ENCODE results near the gene MROH7. TPM values are rescaled to one million over a fixed set of nuclear protein-coding genes. Genes with fewer than 3 reads are reported as not detected.

Gene MROH7
- under 1 TPM; 0.07 to 0.10 TPM for total RNA-seq

DNA sequence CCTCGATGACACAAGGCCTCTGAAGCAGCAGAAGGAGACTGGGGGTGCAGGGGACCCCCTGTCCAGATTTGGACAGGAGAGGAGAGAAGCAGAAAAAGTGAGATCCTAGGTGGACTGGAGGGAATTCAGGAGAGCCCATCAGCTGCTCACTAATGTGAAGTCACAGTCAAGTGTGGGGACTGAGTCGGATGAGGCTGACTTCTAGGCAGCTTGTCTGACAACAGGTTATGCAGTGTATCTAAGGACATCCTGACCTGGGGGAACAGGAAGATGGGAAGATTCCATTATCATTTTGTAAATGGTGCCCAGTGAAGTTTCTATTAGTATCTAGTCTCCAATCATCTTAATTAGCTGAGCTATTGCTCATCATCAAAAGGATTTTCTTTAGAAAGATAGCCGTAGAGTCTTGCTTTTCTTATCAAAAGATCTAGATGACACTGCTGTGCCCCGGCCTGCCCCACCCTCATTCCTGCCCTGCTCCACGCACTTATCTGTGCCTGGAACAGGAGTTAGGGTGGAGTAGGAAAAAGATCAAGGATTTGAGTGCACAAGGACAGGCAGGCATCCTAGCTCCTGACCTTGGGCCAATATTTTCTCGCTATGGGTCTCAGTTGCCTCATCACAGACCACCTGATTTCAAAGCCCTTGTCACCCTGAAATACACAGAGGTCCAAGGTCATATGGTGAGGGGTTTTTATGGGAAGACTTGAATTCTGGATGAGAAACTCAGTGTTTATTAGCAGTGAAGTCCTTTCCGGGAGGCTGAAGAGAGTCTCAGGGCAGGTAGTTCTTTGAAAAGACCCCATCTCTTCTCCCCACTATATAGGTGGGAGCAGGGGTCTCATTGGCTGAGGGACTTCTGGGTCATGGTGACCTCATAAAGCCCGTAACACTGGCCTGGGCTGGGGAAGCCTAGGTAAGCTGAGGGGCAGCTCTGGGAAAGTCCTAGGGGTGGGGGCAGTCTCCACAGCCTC lies at the start of gene MROH7:
Gene MROH7, plus strand, starts transcription at position 924 of the 974 bp plus-strand sequence. CDS start 11,141 bp downstream, outside the sequence.
- DNase-seq: no peak
- Mint-ChIP-seq H3K36me3 (ENCODE audit: low read depth) (peaks cover 3% of the 10 kb centered on the region), H3K4me1 (ENCODE audit: low read depth) (no peaks in the 10 kb centered on the region), H3K9me3 (peaks cover 10% of the 10 kb centered on the region), H3K4me3 (no peak within 1 kb of the TSS), H3K27me3 (ENCODE audit: low read depth) (no peaks in the 10 kb centered on the region), H3K27ac (no peak within 1 kb of the TSS)
- intact Hi-C loops (cut with micrococcal nuclease): loop anchor here (10.0 kb wide), 1 partner anchor 136 kb away; no protein-coding TSS in a partner anchor
- CTCF ChIA-PET: no interaction called here

DNA sequence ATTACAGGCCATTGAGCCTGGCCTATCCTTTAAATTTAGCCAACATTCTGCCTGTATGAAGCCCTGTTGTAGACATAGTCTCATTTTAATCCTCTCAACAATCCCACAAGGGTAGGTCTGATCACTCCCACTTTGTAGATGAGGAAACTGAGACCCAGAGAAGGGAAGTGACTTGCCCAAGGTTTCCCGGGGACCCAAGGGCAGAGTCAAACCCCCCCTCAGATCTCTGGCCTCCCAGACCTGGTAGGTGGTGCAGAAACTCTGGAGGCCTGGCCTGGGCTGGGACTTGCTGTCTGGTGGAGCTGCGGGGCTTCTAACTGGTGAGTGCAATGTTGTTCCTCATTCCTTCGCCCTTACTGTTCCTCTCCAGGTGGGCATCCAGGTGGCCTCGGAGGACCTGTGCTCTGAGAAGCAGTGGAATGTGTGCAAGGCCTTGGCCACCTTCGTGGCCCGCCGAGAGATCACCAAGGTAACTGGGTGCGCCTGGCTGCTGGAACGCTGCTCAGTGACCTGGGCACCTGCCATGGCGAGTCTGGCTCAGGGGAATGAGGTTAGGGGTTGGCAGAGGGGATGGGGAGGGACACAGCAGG lies 47.9 kb upstream of the MROH7 start:
- Mint-ChIP-seq H3K27me3 (ENCODE audit: low read depth) (no peaks in the 10 kb centered on the region), H3K9me3 (no peaks in the 10 kb centered on the region), H3K4me3 (no peak overlapping the region), H3K27ac (no peak overlapping the region), H3K4me1 (ENCODE audit: low read depth) (no peaks in the 10 kb centered on the region), H3K36me3 (ENCODE audit: low read depth) (no peaks in the 10 kb centered on the region)
- intact Hi-C loops (cut with micrococcal nuclease): no loop called here
- CTCF ChIA-PET: no interaction called here
- no peak for DNase-seq

DNA sequence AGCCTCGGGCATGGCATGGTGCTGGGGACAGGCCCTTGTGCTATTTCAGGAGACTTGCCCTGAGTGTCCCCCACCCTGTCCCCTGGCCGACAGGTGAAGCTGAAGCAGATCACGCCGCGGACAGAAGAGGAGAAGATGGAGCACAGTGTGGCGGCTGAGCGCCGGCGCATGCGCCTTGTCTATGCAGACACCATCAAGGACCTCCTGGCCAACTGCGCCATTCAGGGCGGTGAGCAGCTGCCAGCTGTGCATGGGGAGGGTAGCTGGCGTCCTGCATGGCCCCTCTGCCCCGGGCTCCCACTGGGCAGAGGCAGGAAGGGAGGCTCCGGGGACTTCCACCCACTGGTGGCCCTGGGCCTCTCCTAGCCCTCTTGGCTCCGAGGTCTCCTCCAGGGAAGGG lies 47.1 kb upstream of the MROH7 start:
- no peaks in the 10 kb centered on the region for H3K36me3 Mint-ChIP-seq (ENCODE audit: low read depth)
- H3K9me3 Mint-ChIP-seq: no peaks in the 10 kb centered on the region
- intact Hi-C loops (cut with micrococcal nuclease): no loop called here
- no peaks in the 10 kb centered on the region for H3K4me1 Mint-ChIP-seq (ENCODE audit: low read depth)
- CTCF ChIA-PET: no interaction called here
- no peaks in the 10 kb centered on the region for H3K27me3 Mint-ChIP-seq (ENCODE audit: low read depth)
- H3K27ac Mint-ChIP-seq: no peak overlapping the region
- H3K4me3 Mint-ChIP-seq: no peak overlapping the region
- DNase-seq: no peak

DNA sequence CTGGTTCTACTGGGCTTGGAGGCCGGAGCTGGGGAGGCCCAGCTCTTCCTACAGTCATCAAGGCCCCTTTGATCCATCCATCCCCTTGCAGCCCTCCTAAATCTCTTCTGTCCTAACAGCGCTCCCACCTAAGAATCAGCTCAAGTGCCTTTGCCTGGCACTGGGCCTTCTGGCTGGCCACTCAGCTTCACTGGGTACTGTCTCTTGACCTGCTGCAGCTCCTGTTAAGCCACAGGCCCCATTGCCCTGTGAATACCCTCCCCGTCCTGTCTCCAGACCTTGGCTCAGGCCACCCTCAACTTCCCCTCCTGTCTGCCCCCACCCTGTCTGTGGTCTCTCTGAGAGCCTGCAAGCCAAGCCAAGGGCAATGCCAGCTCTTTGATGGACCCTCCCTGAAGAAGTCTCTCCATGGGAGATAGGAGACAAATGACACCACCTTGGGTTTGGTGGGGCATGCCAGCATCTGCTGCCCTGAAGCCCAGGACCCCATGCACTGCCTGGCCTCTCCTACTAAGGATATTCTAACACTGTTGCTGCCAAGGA lies 45.6 kb upstream of the MROH7 start:
- CTCF ChIA-PET: no interaction called here
- Mint-ChIP-seq H3K4me1 (ENCODE audit: low read depth) (no peaks in the 10 kb centered on the region), H3K36me3 (ENCODE audit: low read depth) (no peaks in the 10 kb centered on the region), H3K27me3 (ENCODE audit: low read depth) (no peaks in the 10 kb centered on the region), H3K9me3 (no peaks in the 10 kb centered on the region), H3K4me3 (no peak overlapping the region), H3K27ac (no peak overlapping the region)
- intact Hi-C loops (cut with micrococcal nuclease): no loop called here
- DNase-seq: no peak

DNA sequence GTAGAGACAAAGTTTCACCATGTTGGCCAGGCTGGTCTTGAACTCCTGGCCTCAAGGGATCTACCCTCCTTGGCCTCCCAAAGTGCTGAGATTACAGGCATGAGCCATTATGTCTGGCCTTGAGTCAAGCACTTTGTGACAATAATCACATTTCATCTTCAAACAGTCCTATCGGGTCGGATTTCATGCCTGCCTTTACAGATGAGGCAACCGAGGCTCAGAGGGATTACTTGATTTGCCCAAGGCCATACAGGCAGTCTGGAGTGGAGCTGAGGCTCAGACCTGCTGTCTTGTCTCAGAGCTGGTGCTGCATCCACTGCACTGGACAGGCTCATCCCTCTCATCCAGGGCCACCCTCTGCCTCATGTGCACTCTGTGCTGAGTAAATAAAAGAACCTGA lies 44.8 kb upstream of the MROH7 start:
- H3K4me3 Mint-ChIP-seq: no peak overlapping the region
- no peak overlapping the region for H3K27ac Mint-ChIP-seq
- no peak for DNase-seq
- H3K4me1 Mint-ChIP-seq (ENCODE audit: low read depth): no peaks in the 10 kb centered on the region
- intact Hi-C loops (cut with micrococcal nuclease): no loop called here
- no peaks in the 10 kb centered on the region for H3K27me3 Mint-ChIP-seq (ENCODE audit: low read depth)
- H3K9me3 Mint-ChIP-seq: no peaks in the 10 kb centered on the region
- CTCF ChIA-PET: interaction anchor here (0.7 kb wide), 1 partner anchor 354 kb away, joined by 3 read pairs; no protein-coding TSS in a partner anchor
- H3K36me3 Mint-ChIP-seq (ENCODE audit: low read depth): no peaks in the 10 kb centered on the region

DNA sequence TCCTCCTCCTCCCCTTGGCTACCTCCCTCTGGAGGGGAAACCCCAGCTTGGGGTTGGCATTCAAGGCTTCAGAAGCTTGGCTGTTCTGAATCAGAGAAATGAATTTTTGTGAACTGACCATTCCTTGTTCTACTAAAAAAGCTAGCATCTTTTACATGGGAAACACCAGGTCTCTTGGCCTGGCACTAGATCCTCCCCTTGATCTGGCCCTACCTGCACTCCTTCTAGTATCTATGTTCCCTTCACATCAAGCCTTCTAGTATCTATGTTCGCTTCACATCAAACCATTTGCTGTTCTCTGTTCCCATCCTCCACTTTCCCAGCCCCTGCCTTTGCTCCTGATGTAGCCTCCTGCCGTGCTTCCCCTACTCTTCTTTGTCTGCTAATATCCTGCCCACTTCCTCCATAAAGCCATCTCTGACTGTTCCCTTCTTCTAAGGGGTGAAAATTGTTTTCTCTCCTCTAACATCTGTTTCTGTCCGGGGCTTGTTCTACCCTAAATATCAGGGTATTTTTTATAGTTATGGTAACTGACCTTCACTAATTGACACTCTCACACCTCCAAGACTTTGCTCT lies 44.0 kb upstream of the MROH7 start:
- Mint-ChIP-seq H3K4me3 (no peak overlapping the region), H3K4me1 (ENCODE audit: low read depth) (no peaks in the 10 kb centered on the region), H3K36me3 (ENCODE audit: low read depth) (no peaks in the 10 kb centered on the region), H3K27ac (no peak overlapping the region), H3K9me3 (no peaks in the 10 kb centered on the region), H3K27me3 (ENCODE audit: low read depth) (no peaks in the 10 kb centered on the region)
- CTCF ChIA-PET: interaction anchor here (0.7 kb wide), 1 partner anchor 353 kb away, joined by 3 read pairs; no protein-coding TSS in a partner anchor
- intact Hi-C loops (cut with micrococcal nuclease): no loop called here
- no peak for DNase-seq

DNA sequence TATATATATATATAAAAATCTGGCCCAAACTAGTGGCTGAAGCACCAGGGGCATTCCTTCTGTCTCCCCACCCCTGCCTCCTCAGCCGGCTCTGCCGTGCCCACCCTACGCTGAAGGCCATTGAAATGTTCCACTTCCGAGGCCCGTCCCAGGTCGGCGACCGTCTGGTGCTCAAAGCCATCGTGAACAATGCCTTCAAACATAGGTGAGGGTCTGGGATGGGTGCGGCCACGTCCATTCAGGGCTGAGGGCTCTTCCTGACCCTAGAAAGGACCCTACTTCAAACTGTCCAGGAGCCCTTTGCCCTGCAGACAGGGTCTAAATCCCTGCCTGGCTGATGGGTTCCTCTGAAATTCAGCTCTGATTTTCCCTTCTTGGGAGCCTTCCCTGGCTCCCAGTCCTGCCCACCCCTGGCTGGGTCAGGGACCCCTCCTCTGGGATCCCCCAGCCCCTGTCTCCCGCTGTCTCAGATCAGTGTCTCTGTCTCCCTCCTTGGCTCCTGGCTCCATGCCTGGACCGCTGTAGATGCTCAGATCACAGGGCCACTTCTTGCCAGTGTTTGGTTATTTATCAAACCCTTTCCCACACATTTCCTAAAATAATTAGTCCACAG lies 42.3 kb upstream of the MROH7 start:
- H3K9me3 Mint-ChIP-seq: no peaks in the 10 kb centered on the region
- CTCF ChIA-PET: no interaction called here

DNA sequence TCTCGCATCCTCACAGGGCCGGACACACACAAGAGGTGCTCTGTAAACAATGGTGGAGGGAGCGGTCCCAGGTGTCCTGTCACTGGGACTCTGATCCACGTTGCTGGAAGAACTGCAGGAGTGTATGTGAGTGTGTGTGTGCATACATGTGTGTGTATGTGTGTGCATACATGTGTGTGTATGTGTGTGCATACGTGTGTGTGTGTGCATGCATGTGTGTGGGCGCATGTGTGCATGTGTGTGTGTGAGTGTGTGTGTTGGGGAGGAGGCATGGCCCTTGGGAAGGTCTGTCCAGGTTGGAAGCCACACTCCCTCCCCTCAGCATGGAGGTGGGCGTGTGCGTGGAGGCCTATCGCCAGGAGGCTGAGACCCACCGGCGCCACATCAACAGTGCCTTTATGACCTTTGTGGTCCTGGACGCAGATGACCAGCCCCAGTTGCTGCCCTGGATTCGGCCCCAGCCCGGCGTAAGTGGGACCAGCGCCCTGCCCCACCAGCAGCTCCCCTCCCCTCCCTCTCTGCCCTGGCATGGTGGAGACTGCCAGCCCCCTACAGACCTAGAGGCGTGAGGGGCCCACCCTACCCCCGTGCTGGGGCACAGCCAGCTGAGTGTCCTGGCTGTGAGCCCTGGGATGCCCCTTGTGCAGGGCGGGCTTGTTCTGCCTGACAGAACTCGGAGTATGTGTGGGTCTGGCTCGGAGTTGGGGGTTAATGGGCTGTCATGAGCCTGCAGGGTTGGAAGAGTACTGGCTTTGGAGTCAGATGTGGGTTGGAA lies 40.5 kb upstream of the MROH7 start:
- no peak for DNase-seq
- no peak overlapping the region for H3K27ac Mint-ChIP-seq
- CTCF ChIA-PET: interaction anchor here (0.7 kb wide), 1 partner anchor 93 kb away, joined by 3 read pairs; no protein-coding TSS in a partner anchor
- no peaks in the 10 kb centered on the region for H3K36me3 Mint-ChIP-seq (ENCODE audit: low read depth)
- peaks cover 14% of the 10 kb centered on the region for H3K4me1 Mint-ChIP-seq (ENCODE audit: low read depth)
- intact Hi-C loops (cut with micrococcal nuclease): no loop called here
- no peaks in the 10 kb centered on the region for H3K27me3 Mint-ChIP-seq (ENCODE audit: low read depth)
- H3K4me3 Mint-ChIP-seq: no peak overlapping the region
- no peaks in the 10 kb centered on the region for H3K9me3 Mint-ChIP-seq

More for the DNA sequence above, 42.3 kb upstream of the MROH7 start:
- intact Hi-C loops (cut with micrococcal nuclease): no loop called here
- no peak for DNase-seq
- Mint-ChIP-seq H3K27ac (no peak overlapping the region), H3K27me3 (ENCODE audit: low read depth) (no peaks in the 10 kb centered on the region), H3K36me3 (ENCODE audit: low read depth) (no peaks in the 10 kb centered on the region), H3K4me3 (no peak overlapping the region), H3K4me1 (ENCODE audit: low read depth) (peaks cover 2% of the 10 kb centered on the region)

DNA sequence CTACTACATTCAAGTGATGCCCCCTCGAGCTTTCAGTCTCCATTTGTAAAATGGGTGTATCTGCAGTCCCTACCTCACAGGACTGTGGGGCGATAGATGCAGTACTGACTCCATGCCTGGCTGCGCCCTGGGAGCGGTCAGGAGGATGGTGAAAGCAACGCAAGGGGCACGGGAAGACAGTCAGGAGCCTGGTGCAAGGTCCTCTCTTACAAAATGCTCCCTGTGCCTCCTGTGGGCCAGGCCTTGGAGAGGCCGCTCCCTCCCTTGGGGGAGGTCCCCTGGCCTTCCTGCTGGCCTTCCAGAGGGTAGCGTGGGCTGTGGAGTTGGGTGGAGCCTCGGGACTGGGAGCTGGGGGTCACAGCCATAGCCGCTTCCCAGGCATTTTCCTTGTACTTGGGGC lies 39.9 kb upstream of the MROH7 start:
- H3K4me3 Mint-ChIP-seq: no peak overlapping the region
- DNase-seq: no peak
- no peaks in the 10 kb centered on the region for H3K9me3 Mint-ChIP-seq
- H3K27ac Mint-ChIP-seq: no peak overlapping the region
- H3K36me3 Mint-ChIP-seq (ENCODE audit: low read depth): no peaks in the 10 kb centered on the region
- H3K27me3 Mint-ChIP-seq (ENCODE audit: low read depth): no peaks in the 10 kb centered on the region
- H3K4me1 Mint-ChIP-seq (ENCODE audit: low read depth): peaks cover 14% of the 10 kb centered on the region
- intact Hi-C loops (cut with micrococcal nuclease): no loop called here
- CTCF ChIA-PET: interaction anchor here (0.7 kb wide), 1 partner anchor 94 kb away, joined by 3 read pairs; no protein-coding TSS in a partner anchor

DNA sequence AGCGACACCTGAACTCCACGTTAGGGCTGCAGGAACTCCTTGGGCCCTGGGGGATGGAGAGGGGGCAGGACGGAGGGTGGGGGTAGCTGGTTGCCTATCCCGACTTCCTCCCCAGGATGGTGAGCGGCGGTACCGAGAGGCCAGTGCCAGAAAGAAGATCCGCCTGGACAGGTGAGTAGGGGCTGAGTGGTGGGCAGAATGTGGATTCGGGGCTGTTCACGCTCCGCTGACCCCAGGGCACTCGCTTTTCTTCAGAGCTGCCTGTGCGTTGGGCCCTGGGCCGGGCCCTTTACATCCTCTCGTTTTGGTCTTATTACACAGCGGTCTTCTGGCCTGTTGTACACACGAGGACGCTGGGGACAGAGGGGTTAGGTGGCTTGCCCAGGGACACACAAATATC lies 39.0 kb upstream of the MROH7 start:
- Mint-ChIP-seq H3K4me1 (ENCODE audit: low read depth) (peaks cover 14% of the 10 kb centered on the region), H3K9me3 (no peaks in the 10 kb centered on the region), H3K27ac (no peak overlapping the region), H3K36me3 (ENCODE audit: low read depth) (no peaks in the 10 kb centered on the region), H3K4me3 (no peak overlapping the region), H3K27me3 (ENCODE audit: low read depth) (no peaks in the 10 kb centered on the region)
- no peak for DNase-seq
- CTCF ChIA-PET: no interaction called here
- intact Hi-C loops (cut with micrococcal nuclease): no loop called here

DNA sequence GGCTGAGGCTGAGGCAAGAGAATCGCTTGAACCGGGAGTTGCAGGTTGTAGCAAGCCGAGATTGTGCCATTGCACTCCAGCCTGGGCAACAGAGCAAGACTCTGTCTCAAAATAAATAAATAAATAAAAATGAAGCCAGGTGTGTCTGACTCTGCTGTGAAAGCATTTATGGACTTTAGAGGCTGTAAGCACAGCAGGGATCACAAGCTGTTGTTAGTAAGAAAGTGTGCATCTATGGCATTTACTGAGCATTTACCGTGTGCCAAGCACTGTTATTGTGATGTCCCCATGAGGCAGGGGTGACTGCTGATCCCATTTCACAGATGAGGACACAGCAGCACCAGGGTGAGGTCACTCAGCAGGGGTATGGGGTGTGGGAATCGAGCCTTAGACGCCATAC lies 38.3 kb upstream of the MROH7 start:
- Mint-ChIP-seq H3K27ac (no peak overlapping the region), H3K36me3 (ENCODE audit: low read depth) (no peaks in the 10 kb centered on the region), H3K27me3 (ENCODE audit: low read depth) (no peaks in the 10 kb centered on the region), H3K9me3 (no peaks in the 10 kb centered on the region), H3K4me3 (no peak overlapping the region), H3K4me1 (ENCODE audit: low read depth) (peaks cover 14% of the 10 kb centered on the region)
- intact Hi-C loops (cut with micrococcal nuclease): no loop called here
- CTCF ChIA-PET: interaction anchor here (1.1 kb wide), 1 partner anchor 69 kb away, joined by 4 read pairs; no protein-coding TSS in a partner anchor
- no peak for DNase-seq
